ENCODE data around the gene SHROOM4.

SHROOM4 gene

DNA sequence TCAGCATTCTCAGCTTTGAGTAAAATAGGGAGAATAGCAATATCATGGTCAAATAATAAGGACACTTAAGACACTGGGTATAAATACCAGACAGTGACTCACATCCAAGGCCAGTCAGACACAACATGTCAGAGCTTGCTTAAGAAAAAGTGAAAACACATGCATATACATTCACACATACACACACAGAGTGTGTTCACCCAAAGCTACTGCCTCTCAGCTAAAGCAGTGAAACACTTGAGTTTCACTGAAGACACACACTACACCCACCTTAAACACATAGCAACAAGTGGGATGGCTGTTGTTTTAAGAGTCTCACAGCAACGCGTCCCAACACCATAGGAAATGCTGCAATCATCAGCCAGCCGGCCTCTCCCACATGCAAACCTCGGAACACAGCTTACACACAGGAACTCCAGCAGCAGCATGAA is 14.4 kb downstream of the SHROOM4 start:
- Histone ChIP-seq H3K36me3 (ENCODE audit: control insufficient read depth, low read length) (no peaks in the 10 kb centered on the region), H3K79me2 (ENCODE audit: control insufficient read depth, low read length) (no peaks in the 10 kb centered on the region), H3K4me2 (ENCODE audit: low read length) (no peak overlapping the region), H3K4me3 (ENCODE audit: low read length) (no peak overlapping the region), H3K27ac (ENCODE audit: low read depth, low read length) (no peak overlapping the region), H3K9me3 (ENCODE audit: control insufficient read depth, insufficient read depth, low read length) (no peaks in the 10 kb centered on the region), H3K9me2 (replicated peaks; ENCODE audit: control insufficient read depth, low read length) (no peaks in the 10 kb centered on the region), H3K4me1 (ENCODE audit: control insufficient read depth, low read length) (no peaks in the 10 kb centered on the region), H3F3A (ENCODE audit: control insufficient read depth, insufficient read depth) (no peaks in the 10 kb centered on the region), H4K20me1 (ENCODE audit: control insufficient read depth, insufficient read depth, low read depth, low read length) (no peaks in the 10 kb centered on the region), H3K27me3 (ENCODE audit: control insufficient read depth, low read length) (no peaks in the 10 kb centered on the region)
- TF ChIP-seq CTCF (IDR thresholded peaks at IDR 0.05; ENCODE audit: low read depth, low read length, poor library complexity, severe bottlenecking) = no peak
- TF ChIP-seq EZH2phosphoT487 (IDR thresholded peaks at IDR 0.05; ENCODE audit: borderline replicate concordance, low read length) = no peak

DNA sequence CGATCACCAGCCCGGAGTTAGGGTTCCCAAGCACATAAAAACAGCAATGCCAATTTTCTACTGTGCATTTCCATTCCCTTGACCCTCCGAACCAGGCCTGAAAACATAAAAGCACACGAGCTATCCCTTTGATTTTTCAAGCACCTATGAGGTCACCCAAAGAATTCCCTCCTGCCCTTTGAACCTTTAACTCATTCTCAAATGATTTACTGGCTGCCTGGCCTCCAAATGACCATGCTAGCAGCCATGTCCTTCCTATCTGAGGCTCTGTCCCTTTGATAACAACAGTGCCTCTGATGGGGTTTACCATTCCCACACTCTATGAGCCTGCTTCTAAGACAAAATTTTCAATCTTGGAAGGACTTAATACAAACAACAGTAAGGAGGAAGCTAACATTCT is 15.2 kb downstream of the SHROOM4 start:
- no peak overlapping the region for H3K4me2 ChIP-seq (ENCODE audit: low read length)
- H3K4me1 ChIP-seq (ENCODE audit: control insufficient read depth, low read length) = no peaks in the 10 kb centered on the region
- H3K4me3 ChIP-seq (ENCODE audit: low read length) = no peak overlapping the region
- TF ChIP-seq EZH2phosphoT487 (IDR thresholded peaks at IDR 0.05; ENCODE audit: borderline replicate concordance, low read length) (no peak), CTCF (IDR thresholded peaks at IDR 0.05; ENCODE audit: low read depth, low read length, poor library complexity, severe bottlenecking) (no peak)
- no peaks in the 10 kb centered on the region for H3K9me3 ChIP-seq (ENCODE audit: control insufficient read depth, insufficient read depth, low read length)
- H3K36me3 ChIP-seq (ENCODE audit: control insufficient read depth, low read length) = no peaks in the 10 kb centered on the region
- H3K27ac ChIP-seq (ENCODE audit: low read depth, low read length) = no peak overlapping the region
- no peaks in the 10 kb centered on the region for H3K9me2 ChIP-seq (replicated peaks; ENCODE audit: control insufficient read depth, low read length)
- H3F3A ChIP-seq (ENCODE audit: control insufficient read depth, insufficient read depth) = no peaks in the 10 kb centered on the region
- H3K27me3 ChIP-seq (ENCODE audit: control insufficient read depth, low read length) = no peaks in the 10 kb centered on the region
- no peaks in the 10 kb centered on the region for H4K20me1 ChIP-seq (ENCODE audit: control insufficient read depth, insufficient read depth, low read depth, low read length)
- H3K79me2 ChIP-seq (ENCODE audit: control insufficient read depth, low read length) = no peaks in the 10 kb centered on the region

DNA sequence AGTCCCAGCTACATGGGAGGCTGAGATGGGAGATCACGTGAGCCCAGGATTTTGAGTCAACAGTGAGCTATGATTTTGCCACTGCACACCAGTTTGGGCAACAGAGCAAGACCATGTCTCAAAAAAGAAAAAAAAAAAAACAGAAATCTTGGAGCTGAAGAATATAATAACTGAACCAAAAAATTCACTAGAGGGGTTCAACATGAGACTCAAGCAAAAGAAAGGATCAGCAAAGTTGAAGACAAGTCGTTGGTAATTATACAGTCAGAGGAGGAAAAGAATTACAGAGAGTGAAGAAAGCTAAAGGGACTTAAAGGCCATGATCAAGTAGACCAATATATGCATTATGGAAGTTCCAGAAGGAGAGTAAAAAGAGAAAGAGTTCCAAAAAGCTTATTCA is 26.9 kb downstream of the SHROOM4 start:
- no peaks in the 10 kb centered on the region for H3K9me3 ChIP-seq (ENCODE audit: control insufficient read depth, insufficient read depth, low read length)
- no peaks in the 10 kb centered on the region for H3K79me2 ChIP-seq (ENCODE audit: control insufficient read depth, low read length)
- no peak overlapping the region for H3K4me3 ChIP-seq (ENCODE audit: low read length)
- TF ChIP-seq EZH2phosphoT487 (IDR thresholded peaks at IDR 0.05; ENCODE audit: borderline replicate concordance, low read length) = no peak
- TF ChIP-seq CTCF (IDR thresholded peaks at IDR 0.05; ENCODE audit: low read depth, low read length, poor library complexity, severe bottlenecking) = no peak
- H3K36me3 ChIP-seq (ENCODE audit: control insufficient read depth, low read length) = no peaks in the 10 kb centered on the region
- no peak overlapping the region for H3K4me2 ChIP-seq (ENCODE audit: low read length)
- no peaks in the 10 kb centered on the region for H3K4me1 ChIP-seq (ENCODE audit: control insufficient read depth, low read length)
- no peaks in the 10 kb centered on the region for H3K9me2 ChIP-seq (replicated peaks; ENCODE audit: control insufficient read depth, low read length)
- no peaks in the 10 kb centered on the region for H4K20me1 ChIP-seq (ENCODE audit: control insufficient read depth, insufficient read depth, low read depth, low read length)
- no peak overlapping the region for H3K27ac ChIP-seq (ENCODE audit: low read depth, low read length)
- no peaks in the 10 kb centered on the region for H3F3A ChIP-seq (ENCODE audit: control insufficient read depth, insufficient read depth)
- H3K27me3 ChIP-seq (ENCODE audit: control insufficient read depth, low read length) = no peaks in the 10 kb centered on the region

DNA sequence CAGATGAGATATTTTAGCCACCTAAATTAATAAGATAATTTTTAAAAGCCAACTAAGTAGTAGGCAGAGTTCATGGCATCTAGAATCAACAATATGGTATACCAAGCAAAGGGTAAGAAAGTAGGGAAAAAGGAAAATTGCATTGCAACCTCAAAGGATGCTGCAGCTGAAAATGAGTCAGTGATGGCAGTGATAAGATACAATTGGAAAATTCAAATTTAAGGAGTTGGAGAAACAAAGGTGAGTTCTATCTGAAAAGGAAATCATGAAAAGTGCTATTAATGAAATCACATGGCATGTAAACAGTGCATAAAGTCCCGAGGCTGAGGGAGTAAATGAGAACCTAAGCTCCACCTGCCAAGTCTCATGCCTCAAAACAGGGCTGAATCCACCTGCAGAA is 33.9 kb downstream of the SHROOM4 start:
- Histone ChIP-seq H4K20me1 (ENCODE audit: control insufficient read depth, insufficient read depth, low read depth, low read length) (no peaks in the 10 kb centered on the region), H3K27ac (ENCODE audit: low read depth, low read length) (no peak overlapping the region), H3K36me3 (ENCODE audit: control insufficient read depth, low read length) (no peaks in the 10 kb centered on the region), H3K79me2 (ENCODE audit: control insufficient read depth, low read length) (no peaks in the 10 kb centered on the region), H3K4me2 (ENCODE audit: low read length) (no peak overlapping the region), H3K9me2 (replicated peaks; ENCODE audit: control insufficient read depth, low read length) (no peaks in the 10 kb centered on the region), H3K4me3 (ENCODE audit: low read length) (no peak overlapping the region), H3K4me1 (ENCODE audit: control insufficient read depth, low read length) (no peaks in the 10 kb centered on the region), H3K9me3 (ENCODE audit: control insufficient read depth, insufficient read depth, low read length) (no peaks in the 10 kb centered on the region), H3K27me3 (ENCODE audit: control insufficient read depth, low read length) (no peaks in the 10 kb centered on the region), H3F3A (ENCODE audit: control insufficient read depth, insufficient read depth) (no peaks in the 10 kb centered on the region)
- TF ChIP-seq CTCF (IDR thresholded peaks at IDR 0.05; ENCODE audit: low read depth, low read length, poor library complexity, severe bottlenecking) = no peak
- no peak for TF ChIP-seq EZH2phosphoT487 (IDR thresholded peaks at IDR 0.05; ENCODE audit: borderline replicate concordance, low read length)

Data from DOHH2 (cell line).